Small intestine (tissue), 7 donors: ENCODE measurements around the gene PARD3. TPM values are rescaled to one million over a fixed set of nuclear protein-coding genes. Genes with fewer than 3 reads are reported as not detected.
"Not testable (repeated sequence)": the region's sequence is repeated elsewhere in the genome, so short reads cannot be mapped to it uniquely, and the experiment has no call there.

Experiments
- DNase-seq, 2 donors: peaks; one replicate each; pipeline versions ENCODE4 v3.0.0 to v3.0.0-alpha.2; 2013
- FAIRE-seq: peaks from 2 replicates; lab custom pipeline; 2012; peaks lifted over from hg19 to GRCh38; lab: Jason Lieb, UNC
- H3K27ac ChIP-seq, 3 donors: one replicate each; pipeline ENCODE4 v1.5.1; 2013; ENCODE audit warnings: low read length in 2 of 3, mild to moderate bottlenecking in 2 of 3, control low read depth in 1 of 3, inconsistent platforms in 1 of 3, low read depth in 1 of 3, moderate library complexity in 1 of 3
- H3K27me3 ChIP-seq, 3 donors: one replicate each; pipeline ENCODE4 v1.6.1; 2013; ENCODE audit warnings: low read length in 3 of 3, inconsistent platforms in 1 of 3; ENCODE audit not compliant: control insufficient read depth in 3 of 3, insufficient read depth in 3 of 3
- H3K36me3 ChIP-seq, 3 donors: one replicate each; pipeline ENCODE4 v1.6.1; 2013; ENCODE audit warnings: low read length in 3 of 3, inconsistent platforms in 1 of 3, low read depth in 1 of 3, mild to moderate bottlenecking in 1 of 3, moderate library complexity in 1 of 3; ENCODE audit not compliant: control insufficient read depth in 3 of 3, insufficient read depth in 2 of 3
- H3K4me1 ChIP-seq, 3 donors: one replicate each; pipeline ENCODE4 v1.6.1; 2013; ENCODE audit warnings: low read length in 2 of 3, inconsistent platforms in 1 of 3, low read depth in 1 of 3, mild to moderate bottlenecking in 1 of 3, moderate library complexity in 1 of 3; ENCODE audit not compliant: control insufficient read depth in 3 of 3, insufficient read depth in 2 of 3
- H3K4me3 ChIP-seq, 3 donors: one replicate each; pipeline ENCODE4 v1.5.1; 2013; ENCODE audit warnings: low read length in 3 of 3, control low read depth in 1 of 3, inconsistent platforms in 1 of 3, low read depth in 1 of 3, mild to moderate bottlenecking in 1 of 3, moderate library complexity in 1 of 3
- H3K9me3 ChIP-seq, 2 donors: one replicate each; pipeline ENCODE4 v1.6.1; 2013; ENCODE audit warnings: low read depth in 1 of 2, low read length in 1 of 2; ENCODE audit not compliant: control insufficient read depth in 2 of 2, insufficient read depth in 1 of 2
- WGBS, 3 donors: extraction: QIAGEN DNeasy Blood & Tissue Kit; methylation state at CpG; one replicate each; pipeline ENCODE4 v1.1.7; 2013; 5-methylcytosine and 5-hydroxymethylcytosine counted together
- polyA plus RNA-seq, 4 donors: library from polyadenylated mRNA; stranded (reverse) in 3 of 4; unstranded in 1 of 4; fragments of 200-250 nt in 3 of 4; fragments of 120-200 nt in 1 of 4; gene quantifications; one replicate each; pipeline versions ENCODE4 v1.2.1 to v1.2.3, GENCODE V29; 2013
- donor health status: healthy with polysubstance abuse.
- donor health status: control.
- donor health status: control.
- donor health status: Bipolar disorder and iron deficiency.
- donor health status: healthy.

Gene PARD3
- polyA plus RNA-seq, 4 donors, result 14.3 to 24.3 (median 15.5) TPM

GRCh38 chr10:34268410-34268809 lies 546.7 kb downstream of the PARD3 start:
- H3K4me1 ChIP-seq, H3K4me3 ChIP-seq, H3K9me3 ChIP-seq, FAIRE-seq, H3K36me3 ChIP-seq, H3K27ac ChIP-seq, DNase-seq, H3K27me3 ChIP-seq: not testable (repeated sequence)
- WGBS, 3 donors, result 92 to 100% (median 97%) methylated on average over 1 of the region's 2 CpGs

- no peaks in the 10 kb centered on the region for H3K27me3 ChIP-seq
- DNase-seq (no peak), FAIRE-seq (no peak)
- H3K36me3 ChIP-seq, result peaks cover 0 to 4% (median 0%) of the 10 kb centered on the region in 3 donors
- no peak overlapping the region for H3K4me3 ChIP-seq
- no peaks in the 10 kb centered on the region for H3K4me1 ChIP-seq
- peaks cover 0 to 6% of the 10 kb centered on the region in 2 donors for H3K9me3 ChIP-seq
- H3K27ac ChIP-seq, result no peak overlapping the region
- 76 to 77% (median 77%) methylated on average over 1 of the region's 1 CpG for WGBS, 3 donors
Measured at GRCh38 chr10:34262985-34263384, 552.1 kb downstream of the PARD3 start.

- no peak for FAIRE-seq
- H3K4me1 ChIP-seq, result no peaks in the 10 kb centered on the region
- peaks cover 0 to 4% (median 0%) of the 10 kb centered on the region in 3 donors for H3K36me3 ChIP-seq
- no peak overlapping the region for H3K27ac ChIP-seq
- H3K4me3 ChIP-seq, result no peak overlapping the region
- WGBS, 3 donors, result 91 to 96% (median 95%) methylated on average over 5 of the region's 5 CpGs
- no peak for DNase-seq
- peaks cover 0 to 6% of the 10 kb centered on the region in 2 donors for H3K9me3 ChIP-seq
- H3K27me3 ChIP-seq, result no peaks in the 10 kb centered on the region
Measured at GRCh38 chr10:34260904-34261303, 554.2 kb downstream of the PARD3 start.

GRCh38 chr10:34256216-34256615 lies 558.9 kb downstream of the PARD3 start:
- Histone ChIP-seq H3K36me3 (peaks cover 0 to 4% (median 0%) of the 10 kb centered on the region in 3 donors), H3K4me3 (no peak overlapping the region), H3K4me1 (no peaks in the 10 kb centered on the region), H3K9me3 (peaks cover 0 to 6% of the 10 kb centered on the region in 2 donors), H3K27ac (no peak overlapping the region), H3K27me3 (no peaks in the 10 kb centered on the region)
- FAIRE-seq, result no peak
- WGBS, 3 donors, result 69 to 73% (median 70%) methylated on average over 4 of the region's 4 CpGs
- no peak for DNase-seq

GRCh38 chr10:34255035-34255434 lies 560.1 kb downstream of the PARD3 start:
- H3K9me3 ChIP-seq, result peaks cover 0 to 6% of the 10 kb centered on the region in 2 donors
- H3K27ac ChIP-seq, result no peak overlapping the region
- no peaks in the 10 kb centered on the region for H3K27me3 ChIP-seq
- H3K4me1 ChIP-seq, result no peaks in the 10 kb centered on the region
- H3K4me3 ChIP-seq, result no peak overlapping the region
- peaks cover 0 to under 1% (median 0%) of the 10 kb centered on the region in 3 donors for H3K36me3 ChIP-seq
- peak in 1 of 2 donors; percentile 22 for DNase-seq
- 31 to 44% (median 35%) methylated on average over 3 of the region's 3 CpGs for WGBS, 3 donors
- no peak for FAIRE-seq

- no peaks in the 10 kb centered on the region for H3K27me3 ChIP-seq
- H3K9me3 ChIP-seq, result peaks cover 0 to 5% of the 10 kb centered on the region in 2 donors
- no peaks in the 10 kb centered on the region for H3K4me1 ChIP-seq
- DNase-seq, result peak; percentile 10 to 51
- FAIRE-seq, result no peak
- no peak overlapping the region for H3K4me3 ChIP-seq
- no peak overlapping the region for H3K27ac ChIP-seq
- H3K36me3 ChIP-seq, result no peaks in the 10 kb centered on the region
Measured at GRCh38 chr10:34254596-34254995, 560.5 kb downstream of the PARD3 start.

GRCh38 chr10:34252111-34252510 lies 563.0 kb downstream of the PARD3 start:
- no peaks in the 10 kb centered on the region for H3K27me3 ChIP-seq
- no peaks in the 10 kb centered on the region for H3K9me3 ChIP-seq
- H3K4me1 ChIP-seq, result no peaks in the 10 kb centered on the region
- FAIRE-seq, result no peak
- 42 to 67% (median 55%) methylated on average over 7 of the region's 7 CpGs for whole genome bisulfite sequencing, 3 donors
- H3K27ac ChIP-seq, result no peak overlapping the region
- DNase-seq, result peak in 1 of 2 donors; percentile 15
- no peaks in the 10 kb centered on the region for H3K36me3 ChIP-seq
- H3K4me3 ChIP-seq, result no peak overlapping the region

- H3K27me3 ChIP-seq, result no peaks in the 10 kb centered on the region
- 81 to 92% (median 90%) methylated on average over 4 of the region's 4 CpGs for WGBS, 3 donors
- no peak overlapping the region for H3K27ac ChIP-seq
- no peaks in the 10 kb centered on the region for H3K36me3 ChIP-seq
- H3K4me1 ChIP-seq, result no peaks in the 10 kb centered on the region
- FAIRE-seq (no peak), DNase-seq (no peak)
- no peak overlapping the region for H3K4me3 ChIP-seq
- H3K9me3 ChIP-seq, result no peaks in the 10 kb centered on the region
Measured at GRCh38 chr10:34251177-34251576, 563.9 kb downstream of the PARD3 start.

GRCh38 chr10:34250722-34251121 lies 564.4 kb downstream of the PARD3 start:
- no peak overlapping the region for H3K27ac ChIP-seq
- DNase-seq (no peak), FAIRE-seq (no peak)
- WGBS, 3 donors, result 81 to 83% (median 82%) methylated on average over 3 of the region's 3 CpGs
- H3K36me3 ChIP-seq, result no peaks in the 10 kb centered on the region
- no peak overlapping the region for H3K4me3 ChIP-seq
- no peaks in the 10 kb centered on the region for H3K4me1 ChIP-seq
- H3K9me3 ChIP-seq, result no peaks in the 10 kb centered on the region
- H3K27me3 ChIP-seq, result no peaks in the 10 kb centered on the region
